GM12878 (cell line): Measurements from ENCODE around the gene TINCR. TPM values are rescaled to one million over a fixed set of nuclear protein-coding genes. Genes with fewer than 3 reads are reported as not detected.

Source experiments
- ATAC-seq: fragments of 200-7000 bp; cut with Tn5 transposase; 3 replicates; pipeline ENCODE4 v1.9.1; 2020; ENCODE audit warnings: mild to moderate bottlenecking, moderate library complexity
- BruUV-seq: library from RNA; stranded (reverse); fragments of 400-500 nt; replicated peaks from 2 replicates; lab custom pipeline; 2021; lab: Mats Ljungman, UMichigan
- CTCF ChIA-PET: fragments of 300-600 bp; sonication (Branson Sonifier 250); formaldehyde crosslinking; extraction: SDS; loops from one replicate; lab custom pipeline; 2021; ENCODE audit warnings: inconsistent platforms; lab: Yijun Ruan, JAX
- POLR2A ChIA-PET: fragments of 350-600 bp; formaldehyde crosslinking; extraction: SDS; loops from one replicate; lab custom pipeline; 2021; ENCODE audit warnings: inconsistent platforms; lab: Charles Lee
- RAD21 ChIA-PET: fragments of 300-600 bp; sonication (Branson Sonifier 250); formaldehyde crosslinking; loops from one replicate; lab custom pipeline; 2023; ENCODE audit warnings: antibody characterized with exemption; ENCODE audit not compliant: unreplicated experiment; lab: Charles Lee
- SMC1A ChIA-PET: fragments of 300-600 bp; sonication (Branson Sonifier 250); formaldehyde crosslinking; loops from one replicate; lab custom pipeline; 2023; ENCODE audit not compliant: unreplicated experiment, uncharacterized antibody; lab: Charles Lee
- DNase-seq: peaks from one replicate; pipeline ENCODE4 v3.0.0-alpha.2; 2011; ENCODE audit warnings: low read depth, low spot score
- FAIRE-seq: peaks from 3 replicates; lab custom pipeline; 2011; peaks lifted over from hg19 to GRCh38; lab: Jason Lieb, UNC
- H2AFZ ChIP-seq: 2 replicates; pipeline ENCODE4 v1.6.0; 2011; ENCODE audit warnings: low read depth, low read length, control low read depth; ENCODE audit not compliant: control insufficient read depth
- H3K27ac ChIP-seq: 2 replicates; pipeline ENCODE4 v1.5.1; 2011; ENCODE audit warnings: control low read depth; ENCODE audit not compliant: control insufficient read depth, insufficient read depth
- H3K27me3 ChIP-seq, 2 experiments: replicated peaks in 1 of 2; 2 replicates each; pipeline versions ENCODE4 v1.6.0 to v1.6.1; 2011; ENCODE audit warnings: low read length in 1 of 2; ENCODE audit not compliant: control insufficient read depth in 2 of 2, insufficient read depth in 2 of 2
- H3K36me3 ChIP-seq, 2 experiments: 2 replicates each; pipeline ENCODE4 v1.5.1; 2011; ENCODE audit warnings: low read length in 1 of 2; ENCODE audit not compliant: control insufficient read depth in 2 of 2, insufficient read depth in 2 of 2
- H3K4me1 ChIP-seq: 2 replicates; pipeline ENCODE4 v1.6.1; 2011; ENCODE audit warnings: mild to moderate bottlenecking, low read length, moderate library complexity, mixed read lengths; ENCODE audit not compliant: control insufficient read depth, insufficient read depth
- H3K4me2 ChIP-seq: 2 replicates; pipeline ENCODE4 v1.6.0; 2011; ENCODE audit warnings: control low read depth; ENCODE audit not compliant: control insufficient read depth, insufficient read depth
- H3K4me3 ChIP-seq: fragments of 200-600 bp; sonication (generic); 2 replicates; pipeline ENCODE4 v1.5.1; 2016
- H3K79me2 ChIP-seq: 2 replicates; pipeline ENCODE4 v1.6.0; 2011; ENCODE audit warnings: low read length; ENCODE audit not compliant: control insufficient read depth, insufficient read depth
- H3K9ac ChIP-seq: 2 replicates; pipeline ENCODE4 v1.8.0; 2011; ENCODE audit warnings: low read length, control low read depth, mixed read lengths; ENCODE audit not compliant: control insufficient read depth, insufficient read depth
- H3K9me3 ChIP-seq: replicated peaks from 3 replicates; pipeline ENCODE4 v1.5.1; 2011; ENCODE audit warnings: mild to moderate bottlenecking, low read length; ENCODE audit not compliant: control insufficient read depth, insufficient read depth
- H4K20me1 ChIP-seq: 2 replicates; pipeline ENCODE4 v1.6.0; 2011; ENCODE audit not compliant: control insufficient read depth, insufficient read depth
- CBX5 ChIP-seq: sonication (generic); IDR thresholded peaks from 2 replicates; pipeline ENCODE4 v1.6.1; 2016; ENCODE audit warnings: low read depth, moderate library complexity, mild to moderate bottlenecking, inconsistent platforms
- ESRRA ChIP-seq: IDR thresholded peaks from 2 replicates; pipeline ENCODE4 v1.6.1; 2012; ENCODE audit warnings: mild to moderate bottlenecking, low read length, improper control_type of control experiment
- MTA2 ChIP-seq: fragments of 450-650 bp; IDR thresholded peaks from 2 replicates; pipeline ENCODE4 v1.6.1; 2016; ENCODE audit warnings: low read depth, mild to moderate bottlenecking, moderate library complexity
- PML ChIP-seq: IDR thresholded peaks from 2 replicates; pipeline ENCODE4 v1.6.1; 2012; ENCODE audit warnings: low read length, inconsistent platforms
- RELA ChIP-seq: fragments of 450-650 bp; IDR thresholded peaks from 2 replicates; pipeline ENCODE4 v1.8.0; 2014; ENCODE audit warnings: borderline replicate concordance; ENCODE audit not compliant: partially characterized antibody
- SMARCA5 ChIP-seq: fragments of 450-650 bp; IDR thresholded peaks from 2 replicates; pipeline ENCODE4 v1.6.1; 2017; ENCODE audit warnings: mild to moderate bottlenecking
- STAT1 ChIP-seq: fragments of 450-650 bp; conservative IDR thresholded peaks from 2 replicates; pipeline ENCODE4 v1.6.1; 2014; ENCODE audit warnings: antibody characterized with exemption, mild to moderate bottlenecking
- WGBS: methylation state at CpG from one replicate; pipeline ENCODE4 v1.1.6; 2016; ENCODE audit warnings: low lambda C conversion rate; ENCODE audit not compliant: insufficient replicate concordance, insufficient coverage; ENCODE audit errors: missing lambda C conversion rate; 5-methylcytosine and 5-hydroxymethylcytosine counted together
- in situ Hi-C: fragments of 300-500 bp; cut with MboI; formaldehyde crosslinking; loops from 9 replicates; pipeline ENCODE4 v1.14.3; 2018; ENCODE audit warnings: mixed read lengths
- intact Hi-C: fragments of 100-400 bp; cut with micrococcal nuclease; formaldehyde crosslinking; loops from one replicate; pipeline ENCODE4 v1.14.2; 2022; ENCODE audit not compliant: unreplicated experiment
- polyA plus RNA-seq, 11 experiments: library from polyadenylated mRNA; depleted of rRNA in 4 of 11; unstranded in 6 of 11; stranded (reverse) in 5 of 11; fragments of >200 nt; fragmentation: Nextera tagmentation in 4 of 11; fragmentation: Illumina TruSeq in 1 of 11; extraction: Ambion mirVana in 4 of 11; extraction: Trizol in 1 of 11; gene quantifications; 1 replicate in 1 of 11; 2 replicates in 10 of 11; pipeline versions ENCODE4 v1.2.1 to v1.2.3, GENCODE V29; 2011 to 2016; ENCODE audit warnings: inconsistent platforms in 2 of 11, missing spikeins in 2 of 11, low read depth in 1 of 11
- total RNA-seq, 4 experiments: library from RNA; depleted of rRNA in 3 of 4; stranded (reverse); fragments of >200 nt in 3 of 4; fragmentation: Illumina TruSeq in 1 of 4; extraction: Trizol in 1 of 4; gene quantifications; 2 replicates each; pipeline versions ENCODE4 v1.2.1 to v1.2.3, GENCODE V29; 2013 to 2021
- TF ChIP-seq, protein P1 (sequence below): fragments of 450-650 bp; IDR thresholded peaks from 2 replicates; pipeline ENCODE4 v1.6.1; 2017; ENCODE audit warnings: mild to moderate bottlenecking, moderate library complexity
- TF ChIP-seq, protein P2 (sequence below): fragments of 450-650 bp; IDR thresholded peaks from 2 replicates; pipeline ENCODE4 v1.6.1; 2016; ENCODE audit warnings: mild to moderate bottlenecking, moderate library complexity, borderline replicate concordance

Gene TINCR
- total and polyA plus RNA-seq, 10 of the 15 experiments (the other 5 are each of a cell fraction or from before 2014, with no cell fraction given) = 0.02 to 0.36 (median 0.06) TPM; not detected in 3

DNA sequence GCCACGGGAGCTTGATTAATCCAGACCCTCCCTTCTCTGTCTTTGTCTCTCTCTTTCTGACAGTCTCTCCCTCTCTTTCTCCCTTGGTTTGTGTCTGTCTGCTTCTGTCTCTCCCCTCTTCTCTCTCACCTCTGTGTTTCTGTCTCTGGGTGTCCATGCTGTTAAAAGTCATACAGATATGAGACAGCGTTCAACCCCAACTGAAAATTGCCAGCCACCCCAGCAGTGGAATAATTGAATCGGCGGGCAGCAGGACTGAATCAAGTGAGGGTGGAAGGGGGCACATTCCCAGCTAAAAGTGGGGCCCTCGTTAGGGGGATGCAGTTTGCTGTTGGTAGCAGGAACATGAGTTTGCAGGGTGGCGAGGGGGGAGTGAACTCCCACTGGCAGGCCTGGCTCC lies 43.7 kb downstream of the TINCR start:
- ChIA-PET CTCF (interaction anchor here (0.6 to 1.3 kb wide), 3 partner anchors 27 to 163 kb away, joined by 3 to 4 read pairs (median 3); no protein-coding TSS in a partner anchor), SMC1A (no interaction called here), POLR2A (no interaction called here), RAD21 (no interaction called here)
- WGBS = 49% methylated on average over 6 of the region's 6 CpGs
- H3K27me3 ChIP-seq = no peaks in the 10 kb centered on the region
- ATAC-seq (no peak), DNase-seq (no peak), FAIRE-seq (no peak)
- H3K4me1 ChIP-seq = no peaks in the 10 kb centered on the region
- intact Hi-C loops = no loop called here
- H3K4me2 ChIP-seq = no peak overlapping the region
- no peaks in the 10 kb centered on the region for H4K20me1 ChIP-seq
- H3K9ac ChIP-seq = no peak overlapping the region
- H3K27ac ChIP-seq = no peak overlapping the region
- no peaks in the 10 kb centered on the region; the same call in 2 of the 3 replicates for H3K9me3 ChIP-seq
- H3K79me2 ChIP-seq = no peaks in the 10 kb centered on the region
- no TSS peak for BruUV-seq
- no peaks in the 10 kb centered on the region for H3K36me3 ChIP-seq
- no peak overlapping the region for H2AFZ ChIP-seq
- TF ChIP-seq MTA2 = no peak
- TF ChIP-seq ESRRA = no peak
- no peak for TF ChIP-seq SMARCA5
- no peak for TF ChIP-seq STAT1
- no peak for TF ChIP-seq CBX5
- TF ChIP-seq PML = no peak
- TF ChIP-seq RELA = no peak
- no peak overlapping the region for H3K4me3 ChIP-seq
- in situ Hi-C loops = no loop called here

DNA sequence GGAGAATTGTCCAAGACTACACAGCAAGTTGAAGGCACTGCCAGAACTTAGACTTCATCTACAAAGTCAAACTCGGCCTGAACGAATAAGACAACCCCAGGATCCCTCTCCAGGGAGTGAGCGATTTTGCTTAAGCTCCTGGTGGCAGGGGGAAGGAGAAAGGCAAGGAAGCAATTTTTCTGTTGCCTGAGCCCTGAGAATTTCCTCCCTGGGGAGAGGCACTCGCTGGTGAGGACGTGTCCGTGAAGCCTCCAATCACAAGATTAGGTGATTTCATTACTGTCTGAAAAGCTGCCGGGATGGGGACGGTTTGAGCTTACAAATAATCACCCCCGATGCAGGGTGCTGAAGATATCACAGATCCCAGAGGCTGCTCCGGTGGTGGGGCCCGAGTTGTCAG lies 45.6 kb downstream of the TINCR start:
- intact Hi-C loops = no loop called here
- Histone ChIP-seq H2AFZ (no peak overlapping the region), H3K9me3 (no peaks in the 10 kb centered on the region; the same call in 2 of the 3 replicates), H3K27me3 (no peaks in the 10 kb centered on the region), H3K9ac (no peak overlapping the region), H3K79me2 (no peaks in the 10 kb centered on the region), H4K20me1 (no peaks in the 10 kb centered on the region), H3K27ac (no peak overlapping the region), H3K4me3 (no peak overlapping the region), H3K36me3 (no peaks in the 10 kb centered on the region), H3K4me2 (no peak overlapping the region), H3K4me1 (no peaks in the 10 kb centered on the region)
- CTCF ChIA-PET = no interaction called here
- DNase-seq (no peak), FAIRE-seq (no peak), ATAC-seq (no peak)
- POLR2A ChIA-PET = no interaction called here
- SMC1A ChIA-PET = no interaction called here
- WGBS = 44% methylated on average over 11 of the region's 11 CpGs
- BruUV-seq = no TSS peak
- in situ Hi-C loops = no loop called here
- RAD21 ChIA-PET = no interaction called here
- TF ChIP-seq, protein P1, sequence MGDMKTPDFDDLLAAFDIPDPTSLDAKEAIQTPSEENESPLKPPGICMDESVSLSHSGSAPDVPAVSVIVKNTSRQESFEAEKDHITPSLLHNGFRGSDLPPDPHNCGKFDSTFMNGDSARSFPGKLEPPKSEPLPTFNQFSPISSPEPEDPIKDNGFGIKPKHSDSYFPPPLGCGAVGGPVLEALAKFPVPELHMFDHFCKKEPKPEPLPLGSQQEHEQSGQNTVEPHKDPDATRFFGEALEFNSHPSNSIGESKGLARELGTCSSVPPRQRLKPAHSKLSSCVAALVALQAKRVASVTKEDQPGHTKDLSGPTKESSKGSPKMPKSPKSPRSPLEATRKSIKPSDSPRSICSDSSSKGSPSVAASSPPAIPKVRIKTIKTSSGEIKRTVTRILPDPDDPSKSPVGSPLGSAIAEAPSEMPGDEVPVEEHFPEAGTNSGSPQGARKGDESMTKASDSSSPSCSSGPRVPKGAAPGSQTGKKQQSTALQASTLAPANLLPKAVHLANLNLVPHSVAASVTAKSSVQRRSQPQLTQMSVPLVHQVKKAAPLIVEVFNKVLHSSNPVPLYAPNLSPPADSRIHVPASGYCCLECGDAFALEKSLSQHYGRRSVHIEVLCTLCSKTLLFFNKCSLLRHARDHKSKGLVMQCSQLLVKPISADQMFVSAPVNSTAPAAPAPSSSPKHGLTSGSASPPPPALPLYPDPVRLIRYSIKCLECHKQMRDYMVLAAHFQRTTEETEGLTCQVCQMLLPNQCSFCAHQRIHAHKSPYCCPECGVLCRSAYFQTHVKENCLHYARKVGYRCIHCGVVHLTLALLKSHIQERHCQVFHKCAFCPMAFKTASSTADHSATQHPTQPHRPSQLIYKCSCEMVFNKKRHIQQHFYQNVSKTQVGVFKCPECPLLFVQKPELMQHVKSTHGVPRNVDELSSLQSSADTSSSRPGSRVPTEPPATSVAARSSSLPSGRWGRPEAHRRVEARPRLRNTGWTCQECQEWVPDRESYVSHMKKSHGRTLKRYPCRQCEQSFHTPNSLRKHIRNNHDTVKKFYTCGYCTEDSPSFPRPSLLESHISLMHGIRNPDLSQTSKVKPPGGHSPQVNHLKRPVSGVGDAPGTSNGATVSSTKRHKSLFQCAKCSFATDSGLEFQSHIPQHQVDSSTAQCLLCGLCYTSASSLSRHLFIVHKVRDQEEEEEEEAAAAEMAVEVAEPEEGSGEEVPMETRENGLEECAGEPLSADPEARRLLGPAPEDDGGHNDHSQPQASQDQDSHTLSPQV = no peak
- TF ChIP-seq, protein P2, sequence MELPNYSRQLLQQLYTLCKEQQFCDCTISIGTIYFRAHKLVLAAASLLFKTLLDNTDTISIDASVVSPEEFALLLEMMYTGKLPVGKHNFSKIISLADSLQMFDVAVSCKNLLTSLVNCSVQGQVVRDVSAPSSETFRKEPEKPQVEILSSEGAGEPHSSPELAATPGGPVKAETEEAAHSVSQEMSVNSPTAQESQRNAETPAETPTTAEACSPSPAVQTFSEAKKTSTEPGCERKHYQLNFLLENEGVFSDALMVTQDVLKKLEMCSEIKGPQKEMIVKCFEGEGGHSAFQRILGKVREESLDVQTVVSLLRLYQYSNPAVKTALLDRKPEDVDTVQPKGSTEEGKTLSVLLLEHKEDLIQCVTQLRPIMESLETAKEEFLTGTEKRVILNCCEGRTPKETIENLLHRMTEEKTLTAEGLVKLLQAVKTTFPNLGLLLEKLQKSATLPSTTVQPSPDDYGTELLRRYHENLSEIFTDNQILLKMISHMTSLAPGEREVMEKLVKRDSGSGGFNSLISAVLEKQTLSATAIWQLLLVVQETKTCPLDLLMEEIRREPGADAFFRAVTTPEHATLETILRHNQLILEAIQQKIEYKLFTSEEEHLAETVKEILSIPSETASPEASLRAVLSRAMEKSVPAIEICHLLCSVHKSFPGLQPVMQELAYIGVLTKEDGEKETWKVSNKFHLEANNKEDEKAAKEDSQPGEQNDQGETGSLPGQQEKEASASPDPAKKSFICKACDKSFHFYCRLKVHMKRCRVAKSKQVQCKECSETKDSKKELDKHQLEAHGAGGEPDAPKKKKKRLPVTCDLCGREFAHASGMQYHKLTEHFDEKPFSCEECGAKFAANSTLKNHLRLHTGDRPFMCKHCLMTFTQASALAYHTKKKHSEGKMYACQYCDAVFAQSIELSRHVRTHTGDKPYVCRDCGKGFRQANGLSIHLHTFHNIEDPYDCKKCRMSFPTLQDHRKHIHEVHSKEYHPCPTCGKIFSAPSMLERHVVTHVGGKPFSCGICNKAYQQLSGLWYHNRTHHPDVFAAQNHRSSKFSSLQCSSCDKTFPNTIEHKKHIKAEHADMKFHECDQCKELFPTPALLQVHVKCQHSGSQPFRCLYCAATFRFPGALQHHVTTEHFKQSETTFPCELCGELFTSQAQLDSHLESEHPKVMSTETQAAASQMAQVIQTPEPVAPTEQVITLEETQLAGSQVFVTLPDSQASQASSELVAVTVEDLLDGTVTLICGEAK = no peak
